ENCODE data around the gene PHACTR1. TPM values are rescaled to one million over a fixed set of nuclear protein-coding genes. Genes with fewer than 3 reads are reported as not detected.

The PHACTR1 gene
- total RNA-seq, 1 donor: 0.43 TPM

- no peak overlapping the region for H3K4me3 ChIP-seq (ENCODE audit: low read depth, low read length)
- DNase-seq (ENCODE audit: low read depth): no peak
- TF ChIP-seq CTCF (IDR thresholded peaks at IDR 0.05; ENCODE audit: insufficient read depth, low read depth, low read length): no peak
Observed at GRCh38 chr6:13026557-13026956, 310.0 kb downstream of the PHACTR1 start.

GRCh38 chr6:13027207-13027606 lies 310.6 kb downstream of the PHACTR1 start:
- DNase-seq (ENCODE audit: low read depth): no peak
- no peak overlapping the region for H3K4me3 ChIP-seq (ENCODE audit: low read depth, low read length)
- no peak for TF ChIP-seq CTCF (IDR thresholded peaks at IDR 0.05; ENCODE audit: insufficient read depth, low read depth, low read length)

- no peak overlapping the region for H3K4me3 ChIP-seq (ENCODE audit: low read depth, low read length)
- TF ChIP-seq CTCF (IDR thresholded peaks at IDR 0.05; ENCODE audit: insufficient read depth, low read depth, low read length): no peak
- DNase-seq (ENCODE audit: low read depth): no peak
Observed at GRCh38 chr6:13030396-13030795, 313.8 kb downstream of the PHACTR1 start.

DNA sequence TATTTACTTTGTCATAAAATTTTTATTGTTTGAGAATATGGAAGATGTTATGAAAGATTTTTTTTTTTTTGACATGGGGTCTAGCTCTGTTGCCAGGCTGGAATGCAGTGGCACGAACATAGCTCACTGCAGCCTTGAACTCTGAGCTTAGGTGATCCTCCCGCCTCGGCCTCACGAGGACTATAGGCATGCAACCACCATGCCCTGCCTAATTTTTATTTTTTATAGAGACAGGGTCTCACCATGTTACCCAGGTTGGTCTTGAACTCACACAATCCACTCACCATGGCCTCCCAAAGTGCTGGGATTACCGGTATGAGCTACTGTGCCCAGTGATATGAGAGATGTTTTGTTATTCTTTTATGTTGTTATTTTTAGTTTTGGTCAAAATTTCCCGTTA lies 316.0 kb downstream of the PHACTR1 start:
- TF ChIP-seq CTCF (IDR thresholded peaks at IDR 0.05; ENCODE audit: insufficient read depth, low read depth, low read length): no peak
- H3K4me3 ChIP-seq (ENCODE audit: low read depth, low read length): no peak overlapping the region
- no peak for DNase-seq (ENCODE audit: low read depth)

DNA sequence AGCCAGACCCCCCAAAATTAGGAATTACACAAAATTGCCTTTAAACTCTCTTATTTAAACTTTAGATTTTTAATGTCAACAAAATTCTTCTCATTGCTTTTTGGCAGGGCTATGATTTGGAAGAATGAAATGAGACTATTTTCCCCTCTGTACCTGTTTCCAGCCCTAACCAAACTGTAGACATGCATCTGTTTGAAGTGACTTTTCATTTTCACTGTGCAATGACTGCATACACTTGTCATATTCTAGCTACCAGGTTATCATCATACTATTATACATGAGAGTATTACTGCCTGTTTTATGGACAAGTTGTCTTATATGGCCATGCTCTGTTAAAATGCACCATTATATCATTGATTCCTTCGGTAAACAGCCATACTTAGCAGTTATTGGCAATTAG lies 316.6 kb downstream of the PHACTR1 start:
- no peak overlapping the region for H3K4me3 ChIP-seq (ENCODE audit: low read depth, low read length)
- DNase-seq (ENCODE audit: low read depth): no peak
- TF ChIP-seq CTCF (IDR thresholded peaks at IDR 0.05; ENCODE audit: insufficient read depth, low read depth, low read length): no peak

DNA sequence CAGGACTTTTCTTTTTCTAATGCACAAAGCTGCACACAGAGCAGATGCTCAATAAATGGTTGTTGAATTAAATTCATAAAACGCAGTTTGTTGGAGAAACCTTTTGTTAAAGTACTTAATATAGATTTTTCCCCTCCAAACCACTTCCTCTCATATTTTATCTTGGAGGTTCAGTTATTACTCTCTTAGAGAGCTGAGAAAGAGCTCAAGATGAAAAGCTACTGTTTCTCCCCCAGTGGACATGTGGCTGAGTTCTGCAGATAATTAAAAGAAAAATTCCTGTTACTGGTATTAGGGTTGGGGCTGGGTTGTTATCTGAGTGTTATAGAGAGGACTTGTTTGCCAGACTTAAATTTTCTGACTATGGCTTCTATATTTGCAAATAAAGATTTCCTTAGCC lies 317.7 kb downstream of the PHACTR1 start:
- no peak overlapping the region for H3K4me3 ChIP-seq (ENCODE audit: low read depth, low read length)
- no peak for TF ChIP-seq CTCF (IDR thresholded peaks at IDR 0.05; ENCODE audit: insufficient read depth, low read depth, low read length)
- DNase-seq (ENCODE audit: low read depth): no peak

GRCh38 chr6:13035606-13036005 lies 319.0 kb downstream of the PHACTR1 start:
- DNase-seq (ENCODE audit: low read depth): no peak
- no peak overlapping the region for H3K4me3 ChIP-seq (ENCODE audit: low read depth, low read length)
- no peak for TF ChIP-seq CTCF (IDR thresholded peaks at IDR 0.05; ENCODE audit: insufficient read depth, low read depth, low read length)
